GM12878 (cell line): ENCODE measurements around the gene C2orf92. TPM values are rescaled to one million over a fixed set of nuclear protein-coding genes. Genes with fewer than 3 reads are reported as not detected.

Experiments
- ATAC-seq: fragments of 200-7000 bp; cut with Tn5 transposase; 3 replicates; pipeline ENCODE4 v1.9.1; 2020; ENCODE audit warnings: mild to moderate bottlenecking, moderate library complexity
- BruUV-seq: library from RNA; stranded (reverse); fragments of 400-500 nt; replicated peaks from 2 replicates; lab custom pipeline; 2021; lab: Mats Ljungman, UMichigan
- CTCF ChIA-PET: fragments of 300-600 bp; sonication (Branson Sonifier 250); formaldehyde crosslinking; extraction: SDS; loops from one replicate; lab custom pipeline; 2021; ENCODE audit warnings: inconsistent platforms; lab: Yijun Ruan, JAX
- POLR2A ChIA-PET: fragments of 350-600 bp; formaldehyde crosslinking; extraction: SDS; loops from one replicate; lab custom pipeline; 2021; ENCODE audit warnings: inconsistent platforms; lab: Charles Lee
- RAD21 ChIA-PET: fragments of 300-600 bp; sonication (Branson Sonifier 250); formaldehyde crosslinking; loops from one replicate; lab custom pipeline; 2023; ENCODE audit warnings: antibody characterized with exemption; ENCODE audit not compliant: unreplicated experiment; lab: Charles Lee
- SMC1A ChIA-PET: fragments of 300-600 bp; sonication (Branson Sonifier 250); formaldehyde crosslinking; loops from one replicate; lab custom pipeline; 2023; ENCODE audit not compliant: unreplicated experiment, uncharacterized antibody; lab: Charles Lee
- DNase-seq: peaks from one replicate; pipeline ENCODE4 v3.0.0-alpha.2; 2011; ENCODE audit warnings: low read depth, low spot score
- FAIRE-seq: peaks from 3 replicates; lab custom pipeline; 2011; peaks lifted over from hg19 to GRCh38; lab: Jason Lieb, UNC
- H2AFZ ChIP-seq: 2 replicates; pipeline ENCODE4 v1.6.0; 2011; ENCODE audit warnings: low read depth, low read length, control low read depth; ENCODE audit not compliant: control insufficient read depth
- H3K27ac ChIP-seq: 2 replicates; pipeline ENCODE4 v1.5.1; 2011; ENCODE audit warnings: control low read depth; ENCODE audit not compliant: control insufficient read depth, insufficient read depth
- H3K27me3 ChIP-seq, 2 experiments: replicated peaks in 1 of 2; 2 replicates each; pipeline versions ENCODE4 v1.6.0 to v1.6.1; 2011; ENCODE audit warnings: low read length in 1 of 2; ENCODE audit not compliant: control insufficient read depth in 2 of 2, insufficient read depth in 2 of 2
- H3K36me3 ChIP-seq, 2 experiments: 2 replicates each; pipeline ENCODE4 v1.5.1; 2011; ENCODE audit warnings: low read length in 1 of 2; ENCODE audit not compliant: control insufficient read depth in 2 of 2, insufficient read depth in 2 of 2
- H3K4me1 ChIP-seq: 2 replicates; pipeline ENCODE4 v1.6.1; 2011; ENCODE audit warnings: mild to moderate bottlenecking, low read length, moderate library complexity, mixed read lengths; ENCODE audit not compliant: control insufficient read depth, insufficient read depth
- H3K4me2 ChIP-seq: 2 replicates; pipeline ENCODE4 v1.6.0; 2011; ENCODE audit warnings: control low read depth; ENCODE audit not compliant: control insufficient read depth, insufficient read depth
- H3K4me3 ChIP-seq: fragments of 200-600 bp; sonication (generic); 2 replicates; pipeline ENCODE4 v1.5.1; 2016
- H3K79me2 ChIP-seq: 2 replicates; pipeline ENCODE4 v1.6.0; 2011; ENCODE audit warnings: low read length; ENCODE audit not compliant: control insufficient read depth, insufficient read depth
- H3K9ac ChIP-seq: 2 replicates; pipeline ENCODE4 v1.8.0; 2011; ENCODE audit warnings: low read length, control low read depth, mixed read lengths; ENCODE audit not compliant: control insufficient read depth, insufficient read depth
- H3K9me3 ChIP-seq: replicated peaks from 3 replicates; pipeline ENCODE4 v1.5.1; 2011; ENCODE audit warnings: mild to moderate bottlenecking, low read length; ENCODE audit not compliant: control insufficient read depth, insufficient read depth
- H4K20me1 ChIP-seq: 2 replicates; pipeline ENCODE4 v1.6.0; 2011; ENCODE audit not compliant: control insufficient read depth, insufficient read depth
- BCL11A ChIP-seq: IDR thresholded peaks from 2 replicates; pipeline ENCODE4 v1.6.1; 2011; ENCODE audit warnings: low read depth, low read length
- HDAC6 ChIP-seq: fragments of 200-600 bp; sonication (generic); IDR thresholded peaks from one replicate; pipeline ENCODE4 v1.8.0; 2017; ENCODE audit warnings: antibody characterized with exemption; ENCODE audit not compliant: unreplicated experiment
- JUND ChIP-seq: IDR thresholded peaks from 2 replicates; pipeline ENCODE4 v1.6.1; 2012; ENCODE audit warnings: low read depth, mild to moderate bottlenecking, low read length, improper control_type of control experiment, moderate library complexity
- PAX8 ChIP-seq: fragments of 450-650 bp; IDR thresholded peaks from 2 replicates; pipeline ENCODE4 v1.6.1; 2017; ENCODE audit warnings: mild to moderate bottlenecking, moderate library complexity
- RUNX3 ChIP-seq: IDR thresholded peaks from 2 replicates; pipeline ENCODE4 v1.6.1; 2012; ENCODE audit warnings: low read length, inconsistent platforms
- SIN3A ChIP-seq: IDR thresholded peaks from 2 replicates; pipeline ENCODE4 v1.6.1; 2012; ENCODE audit warnings: low read depth, low read length, improper control_type of control experiment
- SMAD1 ChIP-seq: fragments of 450-650 bp; IDR thresholded peaks from 2 replicates; pipeline ENCODE4 v1.6.1; 2018; ENCODE audit warnings: mild to moderate bottlenecking, low read depth; ENCODE audit not compliant: partially characterized antibody
- WGBS: methylation state at CpG from one replicate; pipeline ENCODE4 v1.1.6; 2016; ENCODE audit warnings: low lambda C conversion rate; ENCODE audit not compliant: insufficient replicate concordance, insufficient coverage; ENCODE audit errors: missing lambda C conversion rate; 5-methylcytosine and 5-hydroxymethylcytosine counted together
- in situ Hi-C: fragments of 300-500 bp; cut with MboI; formaldehyde crosslinking; loops from 9 replicates; pipeline ENCODE4 v1.14.3; 2018; ENCODE audit warnings: mixed read lengths
- intact Hi-C: fragments of 100-400 bp; cut with micrococcal nuclease; formaldehyde crosslinking; loops from one replicate; pipeline ENCODE4 v1.14.2; 2022; ENCODE audit not compliant: unreplicated experiment
- polyA plus RNA-seq, 11 experiments: library from polyadenylated mRNA; depleted of rRNA in 4 of 11; unstranded in 6 of 11; stranded (reverse) in 5 of 11; fragments of >200 nt; fragmentation: Nextera tagmentation in 4 of 11; fragmentation: Illumina TruSeq in 1 of 11; extraction: Ambion mirVana in 4 of 11; extraction: Trizol in 1 of 11; gene quantifications; 1 replicate in 1 of 11; 2 replicates in 10 of 11; pipeline versions ENCODE4 v1.2.1 to v1.2.3, GENCODE V29; 2011 to 2016; ENCODE audit warnings: inconsistent platforms in 2 of 11, missing spikeins in 2 of 11, low read depth in 1 of 11
- total RNA-seq, 4 experiments: library from RNA; depleted of rRNA in 3 of 4; stranded (reverse); fragments of >200 nt in 3 of 4; fragmentation: Illumina TruSeq in 1 of 4; extraction: Trizol in 1 of 4; gene quantifications; 2 replicates each; pipeline versions ENCODE4 v1.2.1 to v1.2.3, GENCODE V29; 2013 to 2021
- TF ChIP-seq, protein P1 (sequence below): IDR thresholded peaks from 2 replicates; pipeline ENCODE4 v1.6.1; 2011; ENCODE audit warnings: borderline replicate concordance, low read depth, mild to moderate bottlenecking, moderate library complexity, mixed read lengths, low read length; ENCODE audit not compliant: insufficient read depth; ENCODE audit errors: extremely low read length
- TF ChIP-seq, protein P2 (sequence below): IDR thresholded peaks from 2 replicates; pipeline ENCODE4 v1.6.1; 2012; ENCODE audit warnings: mild to moderate bottlenecking, low read depth, low read length
- TF ChIP-seq, protein P3 (sequence below): fragments of 450-650 bp; IDR thresholded peaks from 2 replicates; pipeline ENCODE4 v1.6.1; 2017; ENCODE audit warnings: low read depth, mild to moderate bottlenecking, moderate library complexity
- TF ChIP-seq, protein P4 (sequence below): IDR thresholded peaks from 2 replicates; pipeline ENCODE4 v1.6.1; 2012; ENCODE audit warnings: improper control_type of control experiment, low read depth, low read length; ENCODE audit not compliant: insufficient replicate concordance

Gene C2orf92
- total and polyA plus RNA-seq, 10 of the 15 experiments (the other 5 are each of a cell fraction or from before 2014, with no cell fraction given): 0.40 to 10.1 (median 3.7) TPM

DNA sequence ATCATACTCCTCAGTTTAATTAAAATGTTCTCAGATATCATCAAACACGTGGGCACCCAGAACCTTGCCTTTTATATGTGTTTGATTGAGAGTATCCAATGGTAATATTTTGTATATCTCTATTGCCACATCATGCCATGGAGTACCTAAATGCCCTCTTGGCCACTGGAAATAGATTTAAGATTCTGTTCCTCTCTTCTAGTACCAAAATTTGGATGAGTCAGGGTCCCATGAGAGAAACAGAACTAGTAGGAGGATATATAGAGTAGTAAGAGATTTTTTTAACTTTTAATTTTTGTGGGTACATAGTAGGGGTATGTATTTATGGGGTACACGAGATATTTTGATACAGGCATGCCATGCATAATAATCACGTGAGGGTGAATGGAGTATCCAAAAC lies 34.2 kb downstream of the C2orf92 start:
- ChIA-PET POLR2A (no interaction called here), SMC1A (no interaction called here)
- no peak overlapping the region for H3K9ac ChIP-seq
- no peak overlapping the region for H3K4me3 ChIP-seq
- H3K79me2 ChIP-seq: no peaks in the 10 kb centered on the region
- intact Hi-C loops: loop anchor here (10.0 kb wide), 1 partner anchor 481 kb away; no protein-coding TSS in a partner anchor
- H3K9me3 ChIP-seq: no peaks in the 10 kb centered on the region
- TF ChIP-seq HDAC6: no peak
- no peak for TF ChIP-seq BCL11A
- TF ChIP-seq, protein P1, sequence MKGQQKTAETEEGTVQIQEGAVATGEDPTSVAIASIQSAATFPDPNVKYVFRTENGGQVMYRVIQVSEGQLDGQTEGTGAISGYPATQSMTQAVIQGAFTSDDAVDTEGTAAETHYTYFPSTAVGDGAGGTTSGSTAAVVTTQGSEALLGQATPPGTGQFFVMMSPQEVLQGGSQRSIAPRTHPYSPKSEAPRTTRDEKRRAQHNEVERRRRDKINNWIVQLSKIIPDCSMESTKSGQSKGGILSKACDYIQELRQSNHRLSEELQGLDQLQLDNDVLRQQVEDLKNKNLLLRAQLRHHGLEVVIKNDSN: no peak
- TF ChIP-seq SMAD1: no peak
- TF ChIP-seq JUND: no peak
- TF ChIP-seq SIN3A: no peak
- TF ChIP-seq PAX8: no peak
- TF ChIP-seq, protein P2, sequence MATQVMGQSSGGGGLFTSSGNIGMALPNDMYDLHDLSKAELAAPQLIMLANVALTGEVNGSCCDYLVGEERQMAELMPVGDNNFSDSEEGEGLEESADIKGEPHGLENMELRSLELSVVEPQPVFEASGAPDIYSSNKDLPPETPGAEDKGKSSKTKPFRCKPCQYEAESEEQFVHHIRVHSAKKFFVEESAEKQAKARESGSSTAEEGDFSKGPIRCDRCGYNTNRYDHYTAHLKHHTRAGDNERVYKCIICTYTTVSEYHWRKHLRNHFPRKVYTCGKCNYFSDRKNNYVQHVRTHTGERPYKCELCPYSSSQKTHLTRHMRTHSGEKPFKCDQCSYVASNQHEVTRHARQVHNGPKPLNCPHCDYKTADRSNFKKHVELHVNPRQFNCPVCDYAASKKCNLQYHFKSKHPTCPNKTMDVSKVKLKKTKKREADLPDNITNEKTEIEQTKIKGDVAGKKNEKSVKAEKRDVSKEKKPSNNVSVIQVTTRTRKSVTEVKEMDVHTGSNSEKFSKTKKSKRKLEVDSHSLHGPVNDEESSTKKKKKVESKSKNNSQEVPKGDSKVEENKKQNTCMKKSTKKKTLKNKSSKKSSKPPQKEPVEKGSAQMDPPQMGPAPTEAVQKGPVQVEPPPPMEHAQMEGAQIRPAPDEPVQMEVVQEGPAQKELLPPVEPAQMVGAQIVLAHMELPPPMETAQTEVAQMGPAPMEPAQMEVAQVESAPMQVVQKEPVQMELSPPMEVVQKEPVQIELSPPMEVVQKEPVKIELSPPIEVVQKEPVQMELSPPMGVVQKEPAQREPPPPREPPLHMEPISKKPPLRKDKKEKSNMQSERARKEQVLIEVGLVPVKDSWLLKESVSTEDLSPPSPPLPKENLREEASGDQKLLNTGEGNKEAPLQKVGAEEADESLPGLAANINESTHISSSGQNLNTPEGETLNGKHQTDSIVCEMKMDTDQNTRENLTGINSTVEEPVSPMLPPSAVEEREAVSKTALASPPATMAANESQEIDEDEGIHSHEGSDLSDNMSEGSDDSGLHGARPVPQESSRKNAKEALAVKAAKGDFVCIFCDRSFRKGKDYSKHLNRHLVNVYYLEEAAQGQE: no peak
- TF ChIP-seq, protein P3, sequence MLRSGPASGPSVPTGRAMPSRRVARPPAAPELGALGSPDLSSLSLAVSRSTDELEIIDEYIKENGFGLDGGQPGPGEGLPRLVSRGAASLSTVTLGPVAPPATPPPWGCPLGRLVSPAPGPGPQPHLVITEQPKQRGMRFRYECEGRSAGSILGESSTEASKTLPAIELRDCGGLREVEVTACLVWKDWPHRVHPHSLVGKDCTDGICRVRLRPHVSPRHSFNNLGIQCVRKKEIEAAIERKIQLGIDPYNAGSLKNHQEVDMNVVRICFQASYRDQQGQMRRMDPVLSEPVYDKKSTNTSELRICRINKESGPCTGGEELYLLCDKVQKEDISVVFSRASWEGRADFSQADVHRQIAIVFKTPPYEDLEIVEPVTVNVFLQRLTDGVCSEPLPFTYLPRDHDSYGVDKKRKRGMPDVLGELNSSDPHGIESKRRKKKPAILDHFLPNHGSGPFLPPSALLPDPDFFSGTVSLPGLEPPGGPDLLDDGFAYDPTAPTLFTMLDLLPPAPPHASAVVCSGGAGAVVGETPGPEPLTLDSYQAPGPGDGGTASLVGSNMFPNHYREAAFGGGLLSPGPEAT: no peak
- no peak for TF ChIP-seq RUNX3
- TF ChIP-seq, protein P4, sequence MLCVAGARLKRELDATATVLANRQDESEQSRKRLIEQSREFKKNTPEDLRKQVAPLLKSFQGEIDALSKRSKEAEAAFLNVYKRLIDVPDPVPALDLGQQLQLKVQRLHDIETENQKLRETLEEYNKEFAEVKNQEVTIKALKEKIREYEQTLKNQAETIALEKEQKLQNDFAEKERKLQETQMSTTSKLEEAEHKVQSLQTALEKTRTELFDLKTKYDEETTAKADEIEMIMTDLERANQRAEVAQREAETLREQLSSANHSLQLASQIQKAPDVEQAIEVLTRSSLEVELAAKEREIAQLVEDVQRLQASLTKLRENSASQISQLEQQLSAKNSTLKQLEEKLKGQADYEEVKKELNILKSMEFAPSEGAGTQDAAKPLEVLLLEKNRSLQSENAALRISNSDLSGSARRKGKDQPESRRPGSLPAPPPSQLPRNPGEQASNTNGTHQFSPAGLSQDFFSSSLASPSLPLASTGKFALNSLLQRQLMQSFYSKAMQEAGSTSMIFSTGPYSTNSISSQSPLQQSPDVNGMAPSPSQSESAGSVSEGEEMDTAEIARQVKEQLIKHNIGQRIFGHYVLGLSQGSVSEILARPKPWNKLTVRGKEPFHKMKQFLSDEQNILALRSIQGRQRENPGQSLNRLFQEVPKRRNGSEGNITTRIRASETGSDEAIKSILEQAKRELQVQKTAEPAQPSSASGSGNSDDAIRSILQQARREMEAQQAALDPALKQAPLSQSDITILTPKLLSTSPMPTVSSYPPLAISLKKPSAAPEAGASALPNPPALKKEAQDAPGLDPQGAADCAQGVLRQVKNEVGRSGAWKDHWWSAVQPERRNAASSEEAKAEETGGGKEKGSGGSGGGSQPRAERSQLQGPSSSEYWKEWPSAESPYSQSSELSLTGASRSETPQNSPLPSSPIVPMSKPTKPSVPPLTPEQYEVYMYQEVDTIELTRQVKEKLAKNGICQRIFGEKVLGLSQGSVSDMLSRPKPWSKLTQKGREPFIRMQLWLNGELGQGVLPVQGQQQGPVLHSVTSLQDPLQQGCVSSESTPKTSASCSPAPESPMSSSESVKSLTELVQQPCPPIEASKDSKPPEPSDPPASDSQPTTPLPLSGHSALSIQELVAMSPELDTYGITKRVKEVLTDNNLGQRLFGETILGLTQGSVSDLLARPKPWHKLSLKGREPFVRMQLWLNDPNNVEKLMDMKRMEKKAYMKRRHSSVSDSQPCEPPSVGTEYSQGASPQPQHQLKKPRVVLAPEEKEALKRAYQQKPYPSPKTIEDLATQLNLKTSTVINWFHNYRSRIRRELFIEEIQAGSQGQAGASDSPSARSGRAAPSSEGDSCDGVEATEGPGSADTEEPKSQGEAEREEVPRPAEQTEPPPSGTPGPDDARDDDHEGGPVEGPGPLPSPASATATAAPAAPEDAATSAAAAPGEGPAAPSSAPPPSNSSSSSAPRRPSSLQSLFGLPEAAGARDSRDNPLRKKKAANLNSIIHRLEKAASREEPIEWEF: no peak
- TF ChIP-seq, all 136 proteins: peak for 0
- CTCF ChIA-PET: interaction anchor here (0.6 kb wide), 1 partner anchor 47 kb away, joined by 3 read pairs; no protein-coding TSS in a partner anchor
- no peak for DNase-seq
- Histone ChIP-seq H3K27ac (no peak overlapping the region), H2AFZ (no peak overlapping the region), H3K4me1 (no peaks in the 10 kb centered on the region), H4K20me1 (no peaks in the 10 kb centered on the region), H3K4me2 (no peak overlapping the region), H3K27me3 (no peaks in the 10 kb centered on the region), H3K36me3 (no peaks in the 10 kb centered on the region)
- FAIRE-seq: no peak
- RAD21 ChIA-PET: no interaction called here
- no TSS peak for BruUV-seq
- ATAC-seq: no peak
- in situ Hi-C loops: loop anchor here (5.0 kb wide), 2 partner anchors 116 to 684 kb away; partner anchors contain the start of gene ANKRD36B
- WGBS: 0% methylated on average over 3 of the region's 3 CpGs
